HEK293 (cell line): ENCODE measurements around the gene ATF2.

Experiments used
- ZNF121 ChIP-seq: fragments of 450-650 bp; formaldehyde crosslinking; IDR thresholded peaks from 2 replicates; pipeline ENCODE4 v1.5.1; 2016; ENCODE audit warnings: missing biosample characterization, missing genetic modification characterization
- ZNF184 ChIP-seq: fragments of 450-650 bp; IDR thresholded peaks from 2 replicates; pipeline ENCODE4 v1.5.1; 2018; ENCODE audit warnings: missing biosample characterization, mild to moderate bottlenecking, missing genetic modification characterization

GRCh38 chr2:175037941-175038340 lies 130.1 kb downstream of the ATF2 start:
- TF ChIP-seq ZNF121 (no peak), ZNF184 (tag by site-specific recombination) (no peak)
